H1 (cell line): ENCODE measurements around the gene DRAM1. TPM values are rescaled to one million over a fixed set of nuclear protein-coding genes. Genes with fewer than 3 reads are reported as not detected.

Experiments used
- CTCF ChIA-PET: fragments of 300-600 bp; sonication (Branson Sonifier 250); formaldehyde crosslinking; loops from one replicate; lab custom pipeline; 2021; ENCODE audit not compliant: partially characterized antibody; lab: Charles Lee
- POLR2A ChIA-PET: fragments of 300-600 bp; sonication (Branson Sonifier 250); formaldehyde crosslinking; loops from one replicate; lab custom pipeline; 2021; ENCODE audit warnings: inconsistent platforms; ENCODE audit not compliant: partially characterized antibody; lab: Charles Lee
- DNase-seq, 2 experiments: peaks; one replicate each; pipeline versions ENCODE4 v3.0.0 to v3.0.0-alpha.2; 2010 to 2022; ENCODE audit warnings: low spot score in 2 of 2, low read depth in 1 of 2, mixed read lengths in 1 of 2
- FAIRE-seq: peaks from 2 replicates; lab custom pipeline; 2011; peaks lifted over from hg19 to GRCh38; lab: Jason Lieb, UNC
- H2AFZ ChIP-seq: 2 replicates; pipeline ENCODE4 v1.8.1; 2012; ENCODE audit warnings: low read length, inconsistent platforms
- H2AK5ac ChIP-seq: 2 replicates; pipeline ENCODE4 v1.6.1; 2013; ENCODE audit warnings: low read depth, low read length
- H2BK120ac ChIP-seq: replicated peaks from 2 replicates; pipeline ENCODE3; 2013; ENCODE audit warnings: low read depth, low read length, inconsistent platforms
- H2BK12ac ChIP-seq: 2 replicates; pipeline ENCODE4 v1.6.1; 2013; ENCODE audit warnings: low read depth, low read length
- H2BK15ac ChIP-seq: 2 replicates; pipeline ENCODE4 v1.6.1; 2013; ENCODE audit warnings: low read length
- H2BK20ac ChIP-seq: 2 replicates; pipeline ENCODE4 v1.6.1; 2013; ENCODE audit warnings: low read length
- H2BK5ac ChIP-seq: 2 replicates; pipeline ENCODE4 v1.6.1; 2013; ENCODE audit warnings: low read depth, low read length
- H3K14ac ChIP-seq: 2 replicates; pipeline ENCODE4 v1.6.1; 2013; ENCODE audit warnings: inconsistent platforms; ENCODE audit not compliant: insufficient read length
- H3K18ac ChIP-seq: 2 replicates; pipeline ENCODE4 v1.6.1; 2013; ENCODE audit warnings: low read length; ENCODE audit errors: extremely low read depth
- H3K23ac ChIP-seq: 2 replicates; pipeline ENCODE4 v1.6.1; 2013; ENCODE audit warnings: inconsistent platforms; ENCODE audit not compliant: insufficient read length
- H3K23me2 ChIP-seq: 2 replicates; pipeline ENCODE4 v1.6.1; 2013; ENCODE audit warnings: low read depth, low read length
- H3K27ac ChIP-seq: 2 replicates; pipeline ENCODE4 v1.6.1; 2011; ENCODE audit warnings: low read depth, low read length, inconsistent platforms
- H3K27me3 ChIP-seq, 4 experiments: replicated peaks in 1 of 4; 1 replicate in 1 of 4; 2 replicates in 3 of 4; pipeline versions ENCODE4 v1.6.1 to v1.8.1; 2011 to 2013; ENCODE audit warnings: low read length in 3 of 4, mild to moderate bottlenecking in 3 of 4, inconsistent platforms in 2 of 4, mixed read lengths in 2 of 4, moderate library complexity in 1 of 4; ENCODE audit not compliant: control insufficient read depth in 3 of 4, insufficient read depth in 3 of 4; ENCODE audit errors: extremely low read depth in 1 of 4
- H3K36me3 ChIP-seq, 4 experiments: 2 replicates each; pipeline versions ENCODE4 v1.6.1 to v1.8.1; 2011 to 2013; ENCODE audit warnings: mild to moderate bottlenecking in 4 of 4, low read length in 3 of 4, moderate library complexity in 2 of 4, control low read depth in 1 of 4, inconsistent platforms in 1 of 4; ENCODE audit not compliant: insufficient read depth in 4 of 4, control insufficient read depth in 2 of 4
- H3K4ac ChIP-seq: replicated peaks from 2 replicates; pipeline ENCODE3; 2013; ENCODE audit warnings: low read length, low read depth, mixed read lengths, inconsistent platforms; ENCODE audit not compliant: insufficient read length
- H3K4me1 ChIP-seq, 4 experiments: replicated peaks in 1 of 4; 1 replicate in 1 of 4; 2 replicates in 3 of 4; pipeline versions ENCODE4 v1.6.1 to v1.8.1; 2011 to 2013; ENCODE audit warnings: low read length in 3 of 4, inconsistent platforms in 2 of 4, mixed read lengths in 1 of 4; ENCODE audit not compliant: insufficient read depth in 4 of 4, control insufficient read depth in 3 of 4
- H3K4me2 ChIP-seq, 2 experiments: 2 replicates each; pipeline versions ENCODE4 v1.6.1 to v1.8.1; 2011 to 2013; ENCODE audit warnings: low read depth in 2 of 2, low read length in 2 of 2, control low read depth in 1 of 2, inconsistent platforms in 1 of 2, mild to moderate bottlenecking in 1 of 2; ENCODE audit not compliant: insufficient read depth in 1 of 2
- H3K4me3 ChIP-seq, 4 experiments: fragments of 200-600, 300-600 bp in 1 of 4; sonication (generic), shearing (Covaris generic), sonication (Bioruptor Twin) in 1 of 4; 2 replicates each; pipeline versions ENCODE4 v1.5.1 to v1.8.1; 2011 to 2016; ENCODE audit warnings: low read length in 4 of 4, low read depth in 3 of 4, control low read depth in 2 of 4, inconsistent platforms in 2 of 4, mild to moderate bottlenecking in 2 of 4, mixed read lengths in 1 of 4, moderate library complexity in 1 of 4; ENCODE audit not compliant: insufficient read depth in 2 of 4; ENCODE audit errors: extremely low read depth in 1 of 4
- H3K56ac ChIP-seq: replicated peaks from 2 replicates; pipeline ENCODE3; 2013; ENCODE audit warnings: low read depth, mild to moderate bottlenecking, mixed read lengths, low read length, inconsistent platforms; ENCODE audit not compliant: insufficient read length
- H3K79me1 ChIP-seq: 2 replicates; pipeline ENCODE4 v1.6.1; 2013; ENCODE audit warnings: low read depth, low read length, control low read depth
- H3K79me2 ChIP-seq, 2 experiments: 2 replicates each; pipeline versions ENCODE4 v1.6.1 to v1.8.1; 2012 to 2013; ENCODE audit warnings: low read length in 2 of 2, mild to moderate bottlenecking in 2 of 2, inconsistent platforms in 1 of 2; ENCODE audit not compliant: insufficient read depth in 2 of 2, control insufficient read depth in 1 of 2
- H3K9ac ChIP-seq, 4 experiments: replicated peaks in 1 of 4; 1 replicate in 1 of 4; 2 replicates in 3 of 4; pipeline versions ENCODE4 v1.6.1 to v1.8.1; 2011 to 2013; ENCODE audit warnings: low read depth in 3 of 4, low read length in 3 of 4, control low read depth in 2 of 4, mild to moderate bottlenecking in 2 of 4, moderate library complexity in 2 of 4, inconsistent platforms in 1 of 4; ENCODE audit errors: extremely low read depth in 1 of 4
- H3K9me3 ChIP-seq, 2 experiments: 2 replicates each; pipeline versions ENCODE4 v1.6.1 to v1.8.1; 2012 to 2013; ENCODE audit warnings: mild to moderate bottlenecking in 2 of 2, moderate library complexity in 2 of 2, control low read depth in 1 of 2, inconsistent platforms in 1 of 2, low read depth in 1 of 2, low read length in 1 of 2, mixed read lengths in 1 of 2; ENCODE audit not compliant: insufficient read depth in 2 of 2
- H4K20me1 ChIP-seq, 2 experiments: replicated peaks in 1 of 2; 2 replicates each; pipeline versions ENCODE3 to v1.8.1; 2011 to 2013; ENCODE audit warnings: inconsistent platforms in 2 of 2, low read length in 2 of 2, mild to moderate bottlenecking in 1 of 2; ENCODE audit not compliant: insufficient read depth in 2 of 2, control insufficient read depth in 1 of 2
- H4K5ac ChIP-seq: 2 replicates; pipeline ENCODE4 v1.6.1; 2013; ENCODE audit warnings: low read length, low read depth, mixed read lengths, inconsistent platforms; ENCODE audit not compliant: insufficient read length
- H4K8ac ChIP-seq: 2 replicates; pipeline ENCODE4 v1.8.0; 2013; ENCODE audit warnings: mild to moderate bottlenecking, moderate library complexity, low read length, inconsistent platforms; ENCODE audit not compliant: insufficient read depth; ENCODE audit errors: extremely low read depth
- H4K91ac ChIP-seq: replicated peaks from 2 replicates; pipeline ENCODE3; 2013; ENCODE audit warnings: low read length, mixed read lengths, inconsistent platforms; ENCODE audit not compliant: insufficient read length
- EP300 ChIP-seq, 2 experiments: IDR thresholded peaks; 1 replicate in 1 of 2; 2 replicates in 1 of 2; pipeline ENCODE4 v1.6.1; 2011 to 2012; ENCODE audit warnings: low read depth in 2 of 2, low read length in 2 of 2, mild to moderate bottlenecking in 2 of 2, borderline replicate concordance in 1 of 2, inconsistent platforms in 1 of 2, moderate library complexity in 1 of 2
- KDM5A ChIP-seq: fragments of 200-600 bp; IDR thresholded peaks from 2 replicates; pipeline ENCODE4 v1.7.1; 2012; ENCODE audit warnings: mild to moderate bottlenecking, low read length, inconsistent platforms, mixed read lengths
- POLR2AphosphoS5 ChIP-seq: IDR thresholded peaks from 2 replicates; pipeline ENCODE4 v1.6.1; 2011; ENCODE audit warnings: low read depth, low read length
- RXRA ChIP-seq: IDR thresholded peaks from 2 replicates; pipeline ENCODE4 v1.6.1; 2011; ENCODE audit warnings: low read depth, mild to moderate bottlenecking, low read length, moderate library complexity; ENCODE audit not compliant: insufficient read depth
- SP2 ChIP-seq: IDR thresholded peaks from 2 replicates; pipeline ENCODE4 v1.6.1; 2012; ENCODE audit warnings: mild to moderate bottlenecking, low read length, inconsistent platforms
- SP4 ChIP-seq: IDR thresholded peaks from 2 replicates; pipeline ENCODE4 v1.6.1; 2012; ENCODE audit warnings: low read length, inconsistent platforms
- SUZ12 ChIP-seq: fragments of 200-600 bp; sonication (generic); IDR thresholded peaks from 2 replicates; pipeline ENCODE4 v1.6.1; 2012; ENCODE audit warnings: mild to moderate bottlenecking, inconsistent platforms, low read length, moderate library complexity, mixed read lengths
- WGBS, 2 experiments: shearing (Covaris generic) in 1 of 2; methylation state at CpG; one replicate each; pipeline versions ENCODE4 v1.1.6 to v1.1.7; 2013 to 2015; ENCODE audit warnings: low lambda C conversion rate in 2 of 2, mixed read lengths in 2 of 2, inconsistent platforms in 1 of 2, low coverage in 1 of 2, missing lambda C conversion rate in 1 of 2; ENCODE audit not compliant: insufficient replicate concordance in 2 of 2, insufficient coverage in 1 of 2, insufficient read length in 1 of 2; ENCODE audit errors: extremely low coverage in 1 of 2, missing lambda C conversion rate in 1 of 2; 5-methylcytosine and 5-hydroxymethylcytosine counted together
- polyA plus RNA-seq, 7 experiments: library from polyadenylated mRNA; depleted of rRNA in 3 of 7; stranded (reverse) in 5 of 7; unstranded in 2 of 7; fragments of >200 nt in 5 of 7; fragments of 200-250 nt in 2 of 7; gene quantifications; 1 replicate in 5 of 7; 2 replicates in 1 of 7; 4 replicates in 1 of 7; pipeline versions ENCODE4 v1.2.1 to v1.2.3, GENCODE V29; 2011 to 2013; ENCODE audit warnings: missing spikeins in 2 of 7, mixed read lengths in 2 of 7
- total RNA-seq: library from RNA; stranded (reverse); fragmentation: NEBNext Ultra II Directional; extraction: Animal tissue kit (Norgen Biotek cat#: 25700); gene quantifications from 2 replicates; pipeline ENCODE4 v1.2.1, GENCODE V29; 2021
- TF ChIP-seq, protein P1 (sequence below): IDR thresholded peaks from 2 replicates; pipeline ENCODE4 v1.6.1; 2012; ENCODE audit warnings: inconsistent platforms
- TF ChIP-seq, protein P2 (sequence below): IDR thresholded peaks from 2 replicates; pipeline ENCODE4 v1.6.1; 2011; ENCODE audit warnings: low read depth, mild to moderate bottlenecking, low read length; ENCODE audit not compliant: insufficient read depth

The DRAM1 gene
- total and polyA plus RNA-seq, 2 of the 8 experiments (the other 6 are each of a cell fraction or from before 2014, with no cell fraction given) = 4.6 to 6.2 TPM

DNA sequence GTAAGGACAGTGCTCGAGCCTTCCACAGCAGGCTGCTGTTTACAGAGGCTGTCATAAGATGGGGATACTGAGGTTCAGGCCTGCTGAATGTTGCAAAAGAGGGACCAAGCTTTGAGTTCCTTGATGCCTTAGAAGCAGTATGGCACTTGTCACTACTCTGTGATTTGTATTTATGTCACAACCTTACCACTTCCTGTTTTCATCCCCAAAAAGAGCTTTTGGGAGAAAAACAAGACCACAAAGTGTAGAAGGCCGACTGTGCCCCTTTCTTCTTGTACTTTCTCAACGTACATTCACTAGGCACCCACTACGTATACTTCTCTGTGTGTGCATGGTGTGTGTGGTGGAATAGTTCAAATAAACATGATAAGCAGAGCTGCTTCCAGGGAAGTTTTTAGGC is 90.1 kb downstream of the DRAM1 start:
- Histone ChIP-seq H4K5ac (no peak overlapping the region), H3K9me3 (no peaks in the 10 kb centered on the region), H4K91ac (no peak overlapping the region), H3K79me1 (no peaks in the 10 kb centered on the region), H2BK5ac (no peak overlapping the region), H3K27ac (no peak overlapping the region), H2AFZ (no peak overlapping the region), H2BK15ac (no peak overlapping the region), H3K27me3 (no peaks in the 10 kb centered on the region), H4K8ac (no peak overlapping the region), H3K36me3 (no peaks in the 10 kb centered on the region), H3K4me2 (no peak overlapping the region), H2BK12ac (no peak overlapping the region), H3K4me3 (no peak overlapping the region), H2BK120ac (no peak overlapping the region), H3K18ac (no peak overlapping the region), H4K20me1 (no peaks in the 10 kb centered on the region), H3K4me1 (no peaks in the 10 kb centered on the region), H3K79me2 (no peaks in the 10 kb centered on the region), H3K4ac (no peak overlapping the region), H3K23ac (no peak overlapping the region), H3K14ac (no peak overlapping the region), H3K56ac (no peak overlapping the region), H3K9ac (no peak overlapping the region), H3K23me2 (no peaks in the 10 kb centered on the region), H2AK5ac (no peak overlapping the region), H2BK20ac (no peak overlapping the region)
- no peak for FAIRE-seq
- WGBS, 2 experiments = 82% methylated on average over 4 of the region's 4 CpGs; no CpG with 5 or more reads in 1 of the 2 experiments
- CTCF ChIA-PET = interaction anchor here (0.6 to 1.9 kb wide), 3 partner anchors 10 to 844 kb away, joined by 3 to 5 read pairs (median 3); no protein-coding TSS in a partner anchor
- TF ChIP-seq, protein P1, sequence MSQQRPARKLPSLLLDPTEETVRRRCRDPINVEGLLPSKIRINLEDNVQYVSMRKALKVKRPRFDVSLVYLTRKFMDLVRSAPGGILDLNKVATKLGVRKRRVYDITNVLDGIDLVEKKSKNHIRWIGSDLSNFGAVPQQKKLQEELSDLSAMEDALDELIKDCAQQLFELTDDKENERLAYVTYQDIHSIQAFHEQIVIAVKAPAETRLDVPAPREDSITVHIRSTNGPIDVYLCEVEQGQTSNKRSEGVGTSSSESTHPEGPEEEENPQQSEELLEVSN = no peak
- TF ChIP-seq SUZ12 (no peak), POLR2AphosphoS5 (no peak), EP300 (IDR thresholded peaks at IDR 0.05; ENCODE audit: borderline replicate concordance in 1 of 2, low read depth in 2 of 2, low read length in 2 of 2) (no peak), RXRA (no peak), SP4 (no peak), KDM5A (no peak), SP2 (no peak)
- TF ChIP-seq, protein P2, sequence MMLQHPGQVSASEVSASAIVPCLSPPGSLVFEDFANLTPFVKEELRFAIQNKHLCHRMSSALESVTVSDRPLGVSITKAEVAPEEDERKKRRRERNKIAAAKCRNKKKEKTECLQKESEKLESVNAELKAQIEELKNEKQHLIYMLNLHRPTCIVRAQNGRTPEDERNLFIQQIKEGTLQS = no peak
- POLR2A ChIA-PET = no interaction called here
- no peak for DNase-seq
